Colonic mucosa (tissue), 4 donors: ENCODE results near the gene DBNDD2. TPM values are rescaled to one million over a fixed set of nuclear protein-coding genes. Genes with fewer than 3 reads are reported as not detected.

ENCODE experiments used
- DNase-seq: peaks from one replicate; pipeline ENCODE4 v3.0.0-alpha.2; 2020
- H3K27ac ChIP-seq: fragments of 200-600 bp; one replicate; pipeline ENCODE4 v1.8.0; 2021
- H3K27me3 ChIP-seq: fragments of 200-600 bp; one replicate; pipeline ENCODE4 v1.8.0; 2021
- H3K36me3 ChIP-seq: fragments of 200-600 bp; one replicate; pipeline ENCODE4 v1.8.0; 2021
- H3K4me1 ChIP-seq: fragments of 200-600 bp; one replicate; pipeline ENCODE4 v1.8.0; 2021; ENCODE audit warnings: mild to moderate bottlenecking
- H3K4me3 ChIP-seq: fragments of 200-600 bp; one replicate; pipeline ENCODE4 v1.8.0; 2021
- H3K9ac ChIP-seq, 2 donors: one replicate each; pipeline ENCODE4 v1.7.0; 2013; ENCODE audit warnings: control low read depth in 2 of 2, low read depth in 2 of 2, low read length in 2 of 2
- H3K9me3 ChIP-seq: fragments of 200-600 bp; one replicate; pipeline ENCODE4 v1.8.0; 2021
- intact Hi-C: fragments of 100-400 bp; cut with DNase I; formaldehyde crosslinking; loops from one replicate; pipeline ENCODE4 v1.14.1; 2022
- microRNA-seq: library from miRNA; unstranded; fragments of <30 nt; microRNA quantifications from one replicate; pipeline ENCODE4, GENCODE V29; 2019
- total RNA-seq, 2 donors: library from RNA; stranded (reverse); fragmentation: NEBNext Ultra II Directional in 1 of 2; extraction: Animal tissue kit (Norgen Biotek cat#: 25700) in 1 of 2; gene quantifications; one replicate each; pipeline ENCODE4 v1.2.1, GENCODE V29; 2021
- TF ChIP-seq, protein P1 (sequence below): fragments of 200-600 bp; IDR thresholded peaks from one replicate; pipeline ENCODE4 v1.8.0; 2022; ENCODE audit warnings: antibody characterized with exemption, mild to moderate bottlenecking
- donor health status: healthy.
- donor health status: DM: no; HTN: no; CAD: no.
- donor health status: DM: no; HTN: no; CAD: no.

DBNDD2 gene
- total RNA-seq, 2 donors from 2014 or later, result 109 to 131 TPM

DNA sequence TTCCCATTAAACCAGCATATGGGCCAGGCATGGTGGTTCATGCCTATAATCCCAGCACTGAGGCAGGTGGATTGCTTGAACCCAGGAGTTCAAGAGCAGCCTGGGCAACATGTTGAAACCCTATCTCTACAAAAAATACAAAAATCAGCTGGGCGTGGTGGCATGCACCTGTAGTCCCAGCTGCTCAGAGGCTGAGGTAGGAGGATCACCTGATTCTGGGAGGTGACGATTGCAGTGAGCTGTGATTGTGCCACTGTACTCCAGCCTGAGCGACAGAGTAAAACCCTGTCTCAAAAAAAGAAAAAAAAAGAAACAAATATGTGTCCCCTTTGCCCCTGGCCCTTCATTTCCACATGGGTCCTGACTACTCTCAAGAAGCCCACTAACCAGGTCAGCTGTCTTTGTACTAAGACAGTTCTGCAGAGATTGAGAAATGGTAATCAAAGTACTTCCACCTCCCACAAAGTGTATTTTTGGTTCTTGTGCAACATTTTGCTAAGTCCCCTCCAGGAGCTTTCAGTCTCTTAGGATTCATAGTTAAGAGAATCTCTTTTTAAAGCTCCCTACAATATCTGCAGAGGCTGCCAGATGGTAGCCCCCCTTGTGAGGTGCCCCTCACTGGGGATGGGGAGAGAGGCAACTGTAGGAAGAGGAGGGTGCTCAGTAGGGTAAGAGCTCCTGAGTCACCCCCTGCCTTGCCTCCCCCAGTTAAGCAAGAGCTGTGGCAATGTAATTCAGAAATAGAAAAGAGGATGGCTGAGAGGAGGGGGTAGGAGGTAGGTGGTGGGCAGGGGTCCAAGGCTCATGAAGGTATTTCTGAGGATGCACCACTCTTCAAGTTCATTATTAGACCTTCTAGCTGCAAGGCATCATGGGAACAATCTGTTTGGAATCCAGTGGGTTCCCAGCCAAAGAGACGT lies 44.9 kb downstream of the DBNDD2 start:
- H3K4me3 ChIP-seq, result no peak overlapping the region
- no peaks in the 10 kb centered on the region for H3K27me3 ChIP-seq
- no peak for DNase-seq
- no peaks in the 10 kb centered on the region for H3K4me1 ChIP-seq
- no peak overlapping the region for H3K27ac ChIP-seq
- TF ChIP-seq, protein P1, sequence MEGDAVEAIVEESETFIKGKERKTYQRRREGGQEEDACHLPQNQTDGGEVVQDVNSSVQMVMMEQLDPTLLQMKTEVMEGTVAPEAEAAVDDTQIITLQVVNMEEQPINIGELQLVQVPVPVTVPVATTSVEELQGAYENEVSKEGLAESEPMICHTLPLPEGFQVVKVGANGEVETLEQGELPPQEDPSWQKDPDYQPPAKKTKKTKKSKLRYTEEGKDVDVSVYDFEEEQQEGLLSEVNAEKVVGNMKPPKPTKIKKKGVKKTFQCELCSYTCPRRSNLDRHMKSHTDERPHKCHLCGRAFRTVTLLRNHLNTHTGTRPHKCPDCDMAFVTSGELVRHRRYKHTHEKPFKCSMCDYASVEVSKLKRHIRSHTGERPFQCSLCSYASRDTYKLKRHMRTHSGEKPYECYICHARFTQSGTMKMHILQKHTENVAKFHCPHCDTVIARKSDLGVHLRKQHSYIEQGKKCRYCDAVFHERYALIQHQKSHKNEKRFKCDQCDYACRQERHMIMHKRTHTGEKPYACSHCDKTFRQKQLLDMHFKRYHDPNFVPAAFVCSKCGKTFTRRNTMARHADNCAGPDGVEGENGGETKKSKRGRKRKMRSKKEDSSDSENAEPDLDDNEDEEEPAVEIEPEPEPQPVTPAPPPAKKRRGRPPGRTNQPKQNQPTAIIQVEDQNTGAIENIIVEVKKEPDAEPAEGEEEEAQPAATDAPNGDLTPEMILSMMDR, result no peak
- H3K9me3 ChIP-seq, result no peaks in the 10 kb centered on the region
- intact Hi-C loops, result no loop called here
- H3K36me3 ChIP-seq, result no peaks in the 10 kb centered on the region
- H3K9ac ChIP-seq, result no peak overlapping the region

- no peak overlapping the region for H3K27ac ChIP-seq
- no peaks in the 10 kb centered on the region for H3K27me3 ChIP-seq
- H3K36me3 ChIP-seq, result no peaks in the 10 kb centered on the region
- no peak overlapping the region for H3K9ac ChIP-seq
- H3K4me3 ChIP-seq, result no peak overlapping the region
- no peaks in the 10 kb centered on the region for H3K4me1 ChIP-seq
- TF ChIP-seq, protein P1, result peak; percentile 51
- H3K9me3 ChIP-seq, result no peaks in the 10 kb centered on the region
- peak; percentile 77 for DNase-seq
- intact Hi-C loops, result no loop called here
Observed at GRCh38 chr20:45456632-45457031, 48.5 kb downstream of the DBNDD2 start.

DNA sequence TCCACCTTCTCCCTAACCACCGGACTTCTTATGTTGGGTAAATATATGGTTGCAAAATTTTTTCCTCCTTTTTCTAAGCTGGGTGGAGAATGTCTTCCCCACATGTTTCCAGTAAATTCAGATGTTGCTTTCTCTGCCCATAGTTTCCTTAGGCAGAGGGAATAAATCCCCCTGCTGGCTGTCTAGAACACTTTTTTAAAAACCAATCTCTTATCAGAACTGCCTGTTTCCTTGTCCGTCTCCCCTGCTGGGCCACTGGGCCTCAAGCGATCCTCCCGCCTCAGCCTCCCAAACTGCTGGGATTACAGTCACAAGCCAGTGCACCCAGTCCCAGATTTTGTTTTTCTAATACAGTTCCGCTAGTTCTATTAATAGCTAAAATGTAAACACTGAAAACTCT lies 51.5 kb downstream of the DBNDD2 start:
- H3K4me3 ChIP-seq, result no peak overlapping the region
- H3K9me3 ChIP-seq, result no peaks in the 10 kb centered on the region
- H3K4me1 ChIP-seq, result no peaks in the 10 kb centered on the region
- H3K27me3 ChIP-seq, result no peaks in the 10 kb centered on the region
- no peak overlapping the region for H3K27ac ChIP-seq
- no peak overlapping the region for H3K9ac ChIP-seq
- TF ChIP-seq, protein P1, result no peak
- no peaks in the 10 kb centered on the region for H3K36me3 ChIP-seq
- intact Hi-C loops, result no loop called here
- no peak for DNase-seq

Small RNAs within 50 kb of the gene (microRNA-seq; reads per million reads assigned to microRNA genes)
- gene MIR6812, result not detected

Other genes with a start within 250 kb of the DBNDD2 start
- 100 to 1,000 TPM in 1 of 2 donors, 10 to 100 TPM in 1; 93.4 to 262 TPM for gene PI3, start 233.4 kb upstream of the DBNDD2 start, total RNA-seq
- gene SEMG1, start 201.3 kb upstream of the DBNDD2 start, total RNA-seq, result 1 to 10 TPM in 1 of 2 donors, under 1 TPM in 1; 0.42 to 1.0 TPM
- gene SEMG2, start 186.9 kb upstream of the DBNDD2 start, total RNA-seq, result not detected
- 100 to 1,000 TPM; 109 to 113 TPM for gene SLPI, start 153.7 kb upstream of the DBNDD2 start, total RNA-seq
- gene RBPJL, start 101.4 kb upstream of the DBNDD2 start, total RNA-seq, result under 1 TPM in 1 of 2 donors, not detected in 1; 0.74 TPM
- under 1 TPM in 1 of 2 donors, not detected in 1; 0.47 TPM for gene MATN4, start 100.0 kb upstream of the DBNDD2 start, total RNA-seq
- 100 to 1,000 TPM in 1 of 2 donors, 10 to 100 TPM in 1; 70.9 to 146 TPM for gene SDC4, start 59.9 kb upstream of the DBNDD2 start, total RNA-seq
- gene SYS1, start 45.1 kb upstream of the DBNDD2 start, total RNA-seq, result 10 to 100 TPM; 24.4 to 27.7 TPM
- 1 to 10 TPM in 1 of 2 donors, under 1 TPM in 1; 0.40 to 1.0 TPM for gene TP53TG5, start 30.0 kb upstream of the DBNDD2 start, total RNA-seq
- gene PIGT, start 7.9 kb downstream of the DBNDD2 start, total RNA-seq, result 100 to 1,000 TPM; 129 to 140 TPM
- gene WFDC2, start 61.5 kb downstream of the DBNDD2 start, total RNA-seq, result 100 to 1,000 TPM; 117 to 285 TPM
- not detected for gene SPINT3, start 107.3 kb downstream of the DBNDD2 start, total RNA-seq
- not detected for gene WFDC6, start 131.2 kb downstream of the DBNDD2 start, total RNA-seq
- gene EPPIN, start 139.1 kb downstream of the DBNDD2 start, total RNA-seq, result not detected
- gene WFDC8, start 171.0 kb downstream of the DBNDD2 start, total RNA-seq, result not detected
- gene WFDC10A, start 221.4 kb downstream of the DBNDD2 start, total RNA-seq, result not detected
- gene WFDC9, start 223.0 kb downstream of the DBNDD2 start, total RNA-seq, result not detected